ENCODE results near the gene CAMTA1.

DNA sequence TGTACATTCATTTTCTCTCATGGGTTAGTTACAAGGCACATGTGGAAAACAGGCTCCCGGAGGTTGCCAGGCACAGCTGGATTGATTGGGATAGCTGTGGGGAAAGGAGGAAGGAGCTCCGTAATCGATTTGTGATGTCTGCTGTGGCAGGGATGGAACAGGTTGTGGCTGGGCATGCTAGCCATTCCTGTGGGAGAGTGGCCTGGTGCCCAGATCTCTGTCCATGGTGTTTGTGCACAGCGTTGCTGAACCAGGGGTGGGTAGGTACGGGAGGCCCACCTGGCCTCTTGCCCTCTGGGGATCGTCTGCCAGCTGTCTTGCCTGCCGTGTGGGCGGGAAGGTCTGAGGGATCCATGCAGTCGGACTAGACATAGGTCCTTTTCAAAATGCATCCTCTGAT is 683.0 kb downstream of the CAMTA1 start:
- TF ChIP-seq CTCF (IDR thresholded peaks at IDR 0.05) (no peak), POLR2A (IDR thresholded peaks at IDR 0.05) (no peak), POLR2AphosphoS5 (IDR thresholded peaks at IDR 0.05) (no peak)

Data from prostate gland (tissue), 2 donors.